Measurements from ENCODE around the gene ERBB4.

DNA sequence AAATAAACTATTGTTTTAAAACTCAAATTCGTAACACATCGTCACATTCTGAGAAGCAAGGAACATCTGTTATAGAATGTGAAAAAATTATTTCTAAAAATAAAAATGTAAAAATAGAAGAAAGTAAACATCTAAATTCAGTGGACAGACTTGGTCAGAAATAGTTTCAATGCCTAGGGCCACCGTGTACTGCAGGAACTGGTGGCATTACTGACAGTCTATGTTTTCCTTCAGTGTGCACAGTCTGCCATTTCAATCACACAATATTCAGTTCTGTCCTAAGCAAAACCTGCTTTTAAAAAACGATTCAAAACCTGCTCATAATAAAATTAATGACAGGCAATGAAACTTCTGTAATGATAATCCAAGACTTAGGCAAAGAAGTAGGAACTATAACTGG lies 190.1 kb downstream of the ERBB4 start:
- TF ChIP-seq, protein P1, sequence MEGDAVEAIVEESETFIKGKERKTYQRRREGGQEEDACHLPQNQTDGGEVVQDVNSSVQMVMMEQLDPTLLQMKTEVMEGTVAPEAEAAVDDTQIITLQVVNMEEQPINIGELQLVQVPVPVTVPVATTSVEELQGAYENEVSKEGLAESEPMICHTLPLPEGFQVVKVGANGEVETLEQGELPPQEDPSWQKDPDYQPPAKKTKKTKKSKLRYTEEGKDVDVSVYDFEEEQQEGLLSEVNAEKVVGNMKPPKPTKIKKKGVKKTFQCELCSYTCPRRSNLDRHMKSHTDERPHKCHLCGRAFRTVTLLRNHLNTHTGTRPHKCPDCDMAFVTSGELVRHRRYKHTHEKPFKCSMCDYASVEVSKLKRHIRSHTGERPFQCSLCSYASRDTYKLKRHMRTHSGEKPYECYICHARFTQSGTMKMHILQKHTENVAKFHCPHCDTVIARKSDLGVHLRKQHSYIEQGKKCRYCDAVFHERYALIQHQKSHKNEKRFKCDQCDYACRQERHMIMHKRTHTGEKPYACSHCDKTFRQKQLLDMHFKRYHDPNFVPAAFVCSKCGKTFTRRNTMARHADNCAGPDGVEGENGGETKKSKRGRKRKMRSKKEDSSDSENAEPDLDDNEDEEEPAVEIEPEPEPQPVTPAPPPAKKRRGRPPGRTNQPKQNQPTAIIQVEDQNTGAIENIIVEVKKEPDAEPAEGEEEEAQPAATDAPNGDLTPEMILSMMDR (conservative IDR thresholded peaks at IDR 0.05; ENCODE audit: low read depth, low read length), result no peak
- TF ChIP-seq EZH2 (IDR thresholded peaks at IDR 0.05; ENCODE audit: borderline replicate concordance, low read depth, low read length, poor library complexity, severe bottlenecking), result no peak
